ENCODE data around the gene FAM210A.

FAM210A gene

GRCh38 chr18:13621886-13622619, 104.3 kb downstream of the FAM210A start:
- Histone ChIP-seq H4K20me1 (ENCODE audit: insufficient read depth, low read length) (no peaks in the 10 kb centered on the region), H3K27me3 (replicated peaks; ENCODE audit: insufficient read depth, low read length) (no peaks in the 10 kb centered on the region), H3K4me1 (ENCODE audit: low read length) (no peaks in the 10 kb centered on the region), H3K9ac (ENCODE audit: low read length) (no peak overlapping the region), H3K9me2 (replicated peaks; ENCODE audit: insufficient read depth, low read length) (no peaks in the 10 kb centered on the region), H2AFZ (ENCODE audit: low read length) (no peak overlapping the region), H3K4me3 (ENCODE audit: low read length) (no peak overlapping the region), H3K4me2 (ENCODE audit: low read depth, low read length) (no peak overlapping the region), H3K9me3 (replicated peaks; ENCODE audit: insufficient read depth, low read length) (no peaks in the 10 kb centered on the region; the same call in 1 of the 2 replicates), H3K27ac (ENCODE audit: low read length) (no peak overlapping the region), H3K36me3 (replicated peaks; ENCODE audit: insufficient read depth, low read length) (no peaks in the 10 kb centered on the region), H3K79me2 (ENCODE audit: low read length) (no peaks in the 10 kb centered on the region), H3F3A (ENCODE audit: insufficient read depth, low read length) (no peaks in the 10 kb centered on the region)
- no peak for DNase-seq
- TF ChIP-seq EZH2phosphoT487 (IDR thresholded peaks at IDR 0.05; ENCODE audit: low read length): no peak
- TF ChIP-seq EZH2 (optimal IDR thresholded peaks at IDR 0.05; ENCODE audit: low read depth, low read length): no peak
- TF ChIP-seq CTCF (IDR thresholded peaks at IDR 0.05; ENCODE audit: low read length): no peak

DNA sequence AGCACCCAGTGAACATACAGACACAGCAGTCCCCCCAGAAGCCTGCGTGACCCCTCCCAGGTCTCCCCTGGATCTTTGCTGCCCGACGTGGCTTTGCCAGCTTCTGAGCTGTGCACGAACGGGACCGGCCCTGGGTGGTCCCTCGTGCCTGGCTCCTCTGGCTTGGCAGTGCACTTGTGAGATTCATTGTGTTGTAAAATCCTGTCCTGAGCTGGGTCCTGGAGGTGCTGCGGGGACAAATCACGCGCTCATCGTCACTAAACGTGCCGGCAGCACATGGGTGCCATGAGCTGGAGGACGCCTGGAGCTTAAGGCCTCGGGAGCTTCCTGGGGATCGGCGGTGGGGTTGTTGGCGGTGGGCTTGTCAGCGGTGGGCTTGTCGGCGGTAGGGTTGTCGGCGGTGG, 104.9 kb downstream of the FAM210A start:
- H3K9me3 ChIP-seq (replicated peaks; ENCODE audit: insufficient read depth, low read length): no peaks in the 10 kb centered on the region; the same call in 1 of the 2 replicates
- no peaks in the 10 kb centered on the region for H4K20me1 ChIP-seq (ENCODE audit: insufficient read depth, low read length)
- no peak overlapping the region for H2AFZ ChIP-seq (ENCODE audit: low read length)
- H3K36me3 ChIP-seq (replicated peaks; ENCODE audit: insufficient read depth, low read length): no peaks in the 10 kb centered on the region
- no peaks in the 10 kb centered on the region for H3K9me2 ChIP-seq (replicated peaks; ENCODE audit: insufficient read depth, low read length)
- no peak overlapping the region for H3K4me2 ChIP-seq (ENCODE audit: low read depth, low read length)
- H3K4me1 ChIP-seq (ENCODE audit: low read length): no peaks in the 10 kb centered on the region
- H3K27ac ChIP-seq (ENCODE audit: low read length): no peak overlapping the region
- DNase-seq: no peak
- no peaks in the 10 kb centered on the region for H3K79me2 ChIP-seq (ENCODE audit: low read length)
- no peak overlapping the region for H3K4me3 ChIP-seq (ENCODE audit: low read length)
- TF ChIP-seq CTCF (IDR thresholded peaks at IDR 0.05; ENCODE audit: low read length) (no peak), EZH2 (optimal IDR thresholded peaks at IDR 0.05; ENCODE audit: low read depth, low read length) (no peak), EZH2phosphoT487 (IDR thresholded peaks at IDR 0.05; ENCODE audit: low read length) (no peak)
- no peaks in the 10 kb centered on the region for H3F3A ChIP-seq (ENCODE audit: insufficient read depth, low read length)
- H3K9ac ChIP-seq (ENCODE audit: low read length): no peak overlapping the region
- no peaks in the 10 kb centered on the region for H3K27me3 ChIP-seq (replicated peaks; ENCODE audit: insufficient read depth, low read length)

GRCh38 chr18:13620818-13621445, 105.4 kb downstream of the FAM210A start:
- Histone ChIP-seq H3K9me2 (replicated peaks; ENCODE audit: insufficient read depth, low read length) (no peaks in the 10 kb centered on the region), H3K9ac (ENCODE audit: low read length) (no peak overlapping the region), H3K27me3 (replicated peaks; ENCODE audit: insufficient read depth, low read length) (no peaks in the 10 kb centered on the region), H3K4me1 (ENCODE audit: low read length) (no peaks in the 10 kb centered on the region), H3K27ac (ENCODE audit: low read length) (no peak overlapping the region), H2AFZ (ENCODE audit: low read length) (no peak overlapping the region), H3F3A (ENCODE audit: insufficient read depth, low read length) (no peaks in the 10 kb centered on the region), H3K79me2 (ENCODE audit: low read length) (no peaks in the 10 kb centered on the region), H3K4me3 (ENCODE audit: low read length) (no peak overlapping the region), H4K20me1 (ENCODE audit: insufficient read depth, low read length) (no peaks in the 10 kb centered on the region), H3K9me3 (replicated peaks; ENCODE audit: insufficient read depth, low read length) (no peaks in the 10 kb centered on the region; the same call in 1 of the 2 replicates), H3K36me3 (replicated peaks; ENCODE audit: insufficient read depth, low read length) (no peaks in the 10 kb centered on the region), H3K4me2 (ENCODE audit: low read depth, low read length) (no peak overlapping the region)
- TF ChIP-seq CTCF (IDR thresholded peaks at IDR 0.05; ENCODE audit: low read length): no peak
- TF ChIP-seq EZH2 (optimal IDR thresholded peaks at IDR 0.05; ENCODE audit: low read depth, low read length): no peak
- no peak for TF ChIP-seq EZH2phosphoT487 (IDR thresholded peaks at IDR 0.05; ENCODE audit: low read length)
- no peak for DNase-seq
